ENCODE results near the gene LMAN2L.

- TF ChIP-seq POLR2A (IDR thresholded peaks at IDR 0.05; ENCODE audit: extremely low read depth, insufficient read length) (no peak), CTCF (IDR thresholded peaks at IDR 0.05; ENCODE audit: low read depth, low read length) (no peak)
These were observed 75.4 kb downstream of the LMAN2L start for GRCh38 chr2:96664366-96664925.
